GM19238 (cell line): ENCODE results near the gene EPHA8.
A peak's percentile ranks its signal among the peaks of the same experiment; 100 is the strongest.

Source experiments
- DNase-seq: peaks from one replicate; pipeline ENCODE4 v3.0.0; 2011; ENCODE audit warnings: low spot score; ENCODE audit not compliant: insufficient read length

Gene EPHA8

GRCh38 chr1:22641247-22641646 is 78.0 kb downstream of the EPHA8 start:
- no peak for DNase-seq

- DNase-seq: peak; percentile 80
These were observed 78.8 kb downstream of the EPHA8 start for GRCh38 chr1:22641906-22642636.

GRCh38 chr1:22643381-22643780 is 80.1 kb downstream of the EPHA8 start, which contains the start of gene C1QC:
C1QC (plus strand) TSS chr1:22643633; CDS start chr1:22644024, 391 bp downstream.
- DNase-seq: no peak

GRCh38 chr1:22643928-22644327 is 80.6 kb downstream of the EPHA8 start:
- DNase-seq: no peak

GRCh38 chr1:22645931-22646330 is 82.6 kb downstream of the EPHA8 start:
- DNase-seq: no peak

GRCh38 chr1:22646384-22646783 is 83.1 kb downstream of the EPHA8 start:
- no peak for DNase-seq

- DNase-seq: no peak
These were observed 86.9 kb downstream of the EPHA8 start for GRCh38 chr1:22650089-22650693.

- DNase-seq: no peak
These were observed 88.9 kb downstream of the EPHA8 start for GRCh38 chr1:22651941-22652856.

- DNase-seq: no peak
These were observed 89.6 kb downstream of the EPHA8 start, which contains the start of gene C1QB for GRCh38 chr1:22652881-22653316. C1QB (plus strand) TSS chr1:22653236; CDS start chr1:22659463, 6,227 bp downstream.
